GM21737 (cell line): ENCODE data around the gene SURF1.
"Not testable (repeated sequence)": the region's sequence is repeated elsewhere in the genome, so short reads cannot be mapped to it uniquely, and the experiment has no call there.

Experiments
- ATAC-seq: cut with Tn5 transposase; IDR thresholded peaks from one replicate; pipeline ENCODE4 v1.9.1; 2021; ENCODE audit warnings: mild to moderate bottlenecking, moderate library complexity; ENCODE audit not compliant: unreplicated experiment

SURF1 gene

GRCh38 chr9:133384736-133385321, 28.5 kb upstream of the SURF1 start:
- no peak for ATAC-seq

- no peak for ATAC-seq
Observed at GRCh38 chr9:133383438-133383837, 27.2 kb upstream of the SURF1 start.

GRCh38 chr9:133382507-133383141, 26.3 kb upstream of the SURF1 start:
- ATAC-seq, result no peak

GRCh38 chr9:133380734-133381133, 24.4 kb upstream of the SURF1 start:
- no peak for ATAC-seq

GRCh38 chr9:133379153-133380086, 23.1 kb upstream of the SURF1 start:
- ATAC-seq, result no peak

GRCh38 chr9:133378408-133378962, 22.2 kb upstream of the SURF1 start:
- no peak for ATAC-seq

GRCh38 chr9:133377721-133378216, 21.5 kb upstream of the SURF1 start:
- ATAC-seq, result no peak

- not testable (repeated sequence) for ATAC-seq
Observed at GRCh38 chr9:133377280-133377679, 21.0 kb upstream of the SURF1 start.

- peak; percentile 88 for ATAC-seq
Observed at GRCh38 chr9:133375724-133376654, 19.7 kb upstream of the SURF1 start, which contains the start of the genes STKLD1 and SURF4. Gene STKLD1, plus strand, starts transcription at chr9:133376366. Its CDS starts 108 bp downstream, at chr9:133376474. Gene SURF4, minus strand, starts transcription at chr9:133376060. Its CDS starts 91 bp downstream, at chr9:133375969.

- peak; percentile 3 for ATAC-seq
Observed at GRCh38 chr9:133375116-133375723, 18.9 kb upstream of the SURF1 start.

- no peak for ATAC-seq
Observed at GRCh38 chr9:133374612-133375115, 18.4 kb upstream of the SURF1 start.

GRCh38 chr9:133372144-133372543, 15.9 kb upstream of the SURF1 start:
- ATAC-seq, result no peak

- ATAC-seq, result no peak
Observed at GRCh38 chr9:133371261-133371711, 15.0 kb upstream of the SURF1 start.

- no peak for ATAC-seq
Observed at GRCh38 chr9:133370685-133371084, 14.4 kb upstream of the SURF1 start.

GRCh38 chr9:133369933-133370332, 13.6 kb upstream of the SURF1 start:
- no peak for ATAC-seq

GRCh38 chr9:133369422-133369821, 13.1 kb upstream of the SURF1 start:
- ATAC-seq, result no peak

- ATAC-seq, result no peak
Observed at GRCh38 chr9:133368249-133368881, 12.1 kb upstream of the SURF1 start.

- ATAC-seq, result no peak
Observed at GRCh38 chr9:133367778-133368177, 11.5 kb upstream of the SURF1 start.

GRCh38 chr9:133367221-133367620, 10.9 kb upstream of the SURF1 start:
- no peak for ATAC-seq
